Smooth muscle cell (in vitro differentiated cells): ENCODE data around the gene DLG2. TPM values are rescaled to one million over a fixed set of nuclear protein-coding genes. Genes with fewer than 3 reads are reported as not detected.

ENCODE experiments used
- DNase-seq: peaks from one replicate; lab custom pipeline; 2025; ENCODE audit not compliant: unreplicated experiment; lab: John Stamatoyannopoulos, UW
- H2AFZ ChIP-seq: fragments of 200-600 bp; sonication (generic); 2 replicates; pipeline ENCODE4 v1.6.0; 2016; ENCODE audit warnings: antibody characterized with exemption, low read depth, mild to moderate bottlenecking
- H3F3A ChIP-seq: fragments of 200-600 bp; sonication (generic); 2 replicates; pipeline ENCODE4 v1.6.0; 2017; ENCODE audit warnings: antibody characterized with exemption, low read depth
- H3K27ac ChIP-seq: fragments of 200-600 bp; sonication (generic); 2 replicates; pipeline ENCODE4 v1.5.1; 2016; ENCODE audit warnings: low read depth, mild to moderate bottlenecking
- H3K27me3 ChIP-seq: fragments of 200-600 bp; sonication (generic); 2 replicates; pipeline ENCODE4 v1.6.1; 2016; ENCODE audit warnings: low read depth, mild to moderate bottlenecking
- H3K36me3 ChIP-seq: fragments of 200-600 bp; sonication (generic); 2 replicates; pipeline ENCODE4 v1.5.1; 2016; ENCODE audit warnings: low read depth
- H3K4me1 ChIP-seq: fragments of 200-600 bp; sonication (generic); 2 replicates; pipeline ENCODE4 v1.5.1; 2016; ENCODE audit warnings: low read depth
- H3K4me2 ChIP-seq: fragments of 200-600 bp; sonication (generic); 2 replicates; pipeline ENCODE4 v1.6.0; 2016; ENCODE audit warnings: mild to moderate bottlenecking
- H3K4me3 ChIP-seq: fragments of 200-600 bp; sonication (generic); 2 replicates; pipeline ENCODE4 v1.5.1; 2016; ENCODE audit warnings: mild to moderate bottlenecking
- H3K79me2 ChIP-seq: fragments of 200-600 bp; sonication (generic); 2 replicates; pipeline ENCODE4 v1.6.0; 2016; ENCODE audit warnings: low read depth, mild to moderate bottlenecking
- H3K9ac ChIP-seq: fragments of 200-600 bp; sonication (generic); 2 replicates; pipeline ENCODE4 v1.6.0; 2016; ENCODE audit warnings: low read depth
- H3K9me3 ChIP-seq: fragments of 200-600 bp; sonication (generic); replicated peaks from 2 replicates; pipeline ENCODE4 v1.5.1; 2016; ENCODE audit warnings: low read depth
- H4K20me1 ChIP-seq: fragments of 200-600 bp; sonication (generic); 2 replicates; pipeline ENCODE4 v1.6.0; 2016; ENCODE audit warnings: low read depth
- WGBS: methylation state at CpG from one replicate; pipeline ENCODE4 v1.1.7; 2016; ENCODE audit warnings: low lambda C conversion rate; 5-methylcytosine and 5-hydroxymethylcytosine counted together
- polyA plus RNA-seq: library from polyadenylated mRNA; unstranded; fragments of >200 nt; fragmentation: Nextera tagmentation; extraction: Ambion mirVana; gene quantifications from 2 replicates; pipeline ENCODE4 v1.2.1, GENCODE V29; 2016
- total RNA-seq: library from RNA; depleted of rRNA; stranded (reverse); fragments of >200 nt; gene quantifications from 2 replicates; pipeline ENCODE4 v1.2.3, GENCODE V29; 2014
- TF ChIP-seq, protein P1 (sequence below): fragments of 200-600 bp; sonication (generic); IDR thresholded peaks from 2 replicates; pipeline ENCODE4 v1.5.1; 2017; ENCODE audit warnings: borderline replicate concordance, mild to moderate bottlenecking, antibody characterized with exemption; ENCODE audit not compliant: insufficient read depth, poor library complexity, severe bottlenecking

Gene DLG2
- total and polyA plus RNA-seq, 2 experiments from 2014 or later, result 0.74 to 1.1 TPM

- Histone ChIP-seq H3K9ac (no peak overlapping the region), H3K36me3 (no peaks in the 10 kb centered on the region), H2AFZ (no peak overlapping the region), H3K9me3 (no peaks in the 10 kb centered on the region), H3F3A (peaks cover 8% of the 10 kb centered on the region), H3K27ac (no peak overlapping the region), H4K20me1 (no peaks in the 10 kb centered on the region), H3K79me2 (no peaks in the 10 kb centered on the region), H3K27me3 (no peaks in the 10 kb centered on the region), H3K4me1 (peaks cover 9% of the 10 kb centered on the region), H3K4me3 (no peak overlapping the region), H3K4me2 (no peak overlapping the region)
- DNase-seq, result no peak
- 83% methylated on average over 5 of the region's 5 CpGs for WGBS
- TF ChIP-seq, protein P1, sequence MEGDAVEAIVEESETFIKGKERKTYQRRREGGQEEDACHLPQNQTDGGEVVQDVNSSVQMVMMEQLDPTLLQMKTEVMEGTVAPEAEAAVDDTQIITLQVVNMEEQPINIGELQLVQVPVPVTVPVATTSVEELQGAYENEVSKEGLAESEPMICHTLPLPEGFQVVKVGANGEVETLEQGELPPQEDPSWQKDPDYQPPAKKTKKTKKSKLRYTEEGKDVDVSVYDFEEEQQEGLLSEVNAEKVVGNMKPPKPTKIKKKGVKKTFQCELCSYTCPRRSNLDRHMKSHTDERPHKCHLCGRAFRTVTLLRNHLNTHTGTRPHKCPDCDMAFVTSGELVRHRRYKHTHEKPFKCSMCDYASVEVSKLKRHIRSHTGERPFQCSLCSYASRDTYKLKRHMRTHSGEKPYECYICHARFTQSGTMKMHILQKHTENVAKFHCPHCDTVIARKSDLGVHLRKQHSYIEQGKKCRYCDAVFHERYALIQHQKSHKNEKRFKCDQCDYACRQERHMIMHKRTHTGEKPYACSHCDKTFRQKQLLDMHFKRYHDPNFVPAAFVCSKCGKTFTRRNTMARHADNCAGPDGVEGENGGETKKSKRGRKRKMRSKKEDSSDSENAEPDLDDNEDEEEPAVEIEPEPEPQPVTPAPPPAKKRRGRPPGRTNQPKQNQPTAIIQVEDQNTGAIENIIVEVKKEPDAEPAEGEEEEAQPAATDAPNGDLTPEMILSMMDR, result no peak
Observed at GRCh38 chr11:83572581-83573496, 2054.3 kb downstream of the DLG2 start.

- Histone ChIP-seq H3K4me1 (peaks cover 14% of the 10 kb centered on the region), H3K27me3 (no peaks in the 10 kb centered on the region), H3K36me3 (no peaks in the 10 kb centered on the region), H3K9me3 (no peaks in the 10 kb centered on the region), H2AFZ (no peak overlapping the region), H3K4me2 (peak overlapping the region; percentile 37), H3K4me3 (no peak overlapping the region), H3K9ac (no peak overlapping the region), H3F3A (peaks cover 16% of the 10 kb centered on the region), H3K27ac (peak overlapping the region; percentile 49), H4K20me1 (no peaks in the 10 kb centered on the region), H3K79me2 (no peaks in the 10 kb centered on the region)
- no peak for DNase-seq
- TF ChIP-seq, protein P1, result no peak
- WGBS, result 36% methylated on average over 7 of the region's 7 CpGs
Observed at GRCh38 chr11:83571302-83571701, 2055.8 kb downstream of the DLG2 start.

- 96% methylated on average over 1 of the region's 1 CpG for WGBS
- no peak overlapping the region for H2AFZ ChIP-seq
- H3K9me3 ChIP-seq, result no peaks in the 10 kb centered on the region
- no peaks in the 10 kb centered on the region for H3K27me3 ChIP-seq
- no peak overlapping the region for H3K4me3 ChIP-seq
- peak overlapping the region; percentile 21 for H3K4me2 ChIP-seq
- no peaks in the 10 kb centered on the region for H3K36me3 ChIP-seq
- TF ChIP-seq, protein P1, result no peak
- no peak overlapping the region for H3K9ac ChIP-seq
- peak overlapping the region; percentile 62 for H3K27ac ChIP-seq
- no peak for DNase-seq
- peaks cover 14% of the 10 kb centered on the region for H3K4me1 ChIP-seq
- no peaks in the 10 kb centered on the region for H3K79me2 ChIP-seq
- H4K20me1 ChIP-seq, result no peaks in the 10 kb centered on the region
- peaks cover 25% of the 10 kb centered on the region for H3F3A ChIP-seq
Observed at GRCh38 chr11:83569134-83569805, 2057.9 kb downstream of the DLG2 start.
